ENCODE results near the gene MYH14. TPM values are rescaled to one million over a fixed set of nuclear protein-coding genes. Genes with fewer than 3 reads are reported as not detected.

MYH14 gene
- total RNA-seq, 1 donor from 2014 or later, result 0.59 TPM

DNA sequence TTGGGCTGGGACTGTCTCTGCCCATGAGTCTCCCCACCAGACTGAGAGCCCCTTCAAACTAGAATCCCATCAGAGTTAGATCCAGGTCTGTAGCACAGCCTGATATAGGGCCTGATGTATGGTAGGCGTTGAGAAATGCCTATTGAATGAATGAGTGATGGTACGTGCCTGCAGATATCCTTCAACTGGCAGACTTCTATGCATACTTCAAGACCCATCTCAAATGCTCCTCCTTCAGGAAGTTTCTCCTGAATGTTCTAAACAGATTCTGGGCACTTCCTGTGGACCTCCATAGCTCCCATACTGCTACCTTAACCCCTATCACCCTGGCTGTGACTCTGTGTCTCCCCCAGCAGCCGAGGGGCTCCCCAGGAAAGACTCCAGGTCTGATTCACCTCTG is 77.6 kb downstream of the MYH14 start:
- Mint-ChIP-seq H3K4me3 (ENCODE audit: unreplicated experiment) (no peak overlapping the region), H3K4me1 (ENCODE audit: low read depth, unreplicated experiment) (no peaks in the 10 kb centered on the region), H3K9me3 (ENCODE audit: unreplicated experiment) (peaks cover 2% of the 10 kb centered on the region), H3K27me3 (ENCODE audit: unreplicated experiment) (peaks cover 2% of the 10 kb centered on the region), H3K36me3 (ENCODE audit: unreplicated experiment) (peaks cover 4% of the 10 kb centered on the region), H3K27ac (ENCODE audit: unreplicated experiment) (no peak overlapping the region)
- DNase-seq, result no peak
- TF ChIP-seq, protein P1, sequence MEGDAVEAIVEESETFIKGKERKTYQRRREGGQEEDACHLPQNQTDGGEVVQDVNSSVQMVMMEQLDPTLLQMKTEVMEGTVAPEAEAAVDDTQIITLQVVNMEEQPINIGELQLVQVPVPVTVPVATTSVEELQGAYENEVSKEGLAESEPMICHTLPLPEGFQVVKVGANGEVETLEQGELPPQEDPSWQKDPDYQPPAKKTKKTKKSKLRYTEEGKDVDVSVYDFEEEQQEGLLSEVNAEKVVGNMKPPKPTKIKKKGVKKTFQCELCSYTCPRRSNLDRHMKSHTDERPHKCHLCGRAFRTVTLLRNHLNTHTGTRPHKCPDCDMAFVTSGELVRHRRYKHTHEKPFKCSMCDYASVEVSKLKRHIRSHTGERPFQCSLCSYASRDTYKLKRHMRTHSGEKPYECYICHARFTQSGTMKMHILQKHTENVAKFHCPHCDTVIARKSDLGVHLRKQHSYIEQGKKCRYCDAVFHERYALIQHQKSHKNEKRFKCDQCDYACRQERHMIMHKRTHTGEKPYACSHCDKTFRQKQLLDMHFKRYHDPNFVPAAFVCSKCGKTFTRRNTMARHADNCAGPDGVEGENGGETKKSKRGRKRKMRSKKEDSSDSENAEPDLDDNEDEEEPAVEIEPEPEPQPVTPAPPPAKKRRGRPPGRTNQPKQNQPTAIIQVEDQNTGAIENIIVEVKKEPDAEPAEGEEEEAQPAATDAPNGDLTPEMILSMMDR (IDR thresholded peaks at IDR 0.05; ENCODE audit: partially characterized antibody, unreplicated experiment), result no peak

DNA sequence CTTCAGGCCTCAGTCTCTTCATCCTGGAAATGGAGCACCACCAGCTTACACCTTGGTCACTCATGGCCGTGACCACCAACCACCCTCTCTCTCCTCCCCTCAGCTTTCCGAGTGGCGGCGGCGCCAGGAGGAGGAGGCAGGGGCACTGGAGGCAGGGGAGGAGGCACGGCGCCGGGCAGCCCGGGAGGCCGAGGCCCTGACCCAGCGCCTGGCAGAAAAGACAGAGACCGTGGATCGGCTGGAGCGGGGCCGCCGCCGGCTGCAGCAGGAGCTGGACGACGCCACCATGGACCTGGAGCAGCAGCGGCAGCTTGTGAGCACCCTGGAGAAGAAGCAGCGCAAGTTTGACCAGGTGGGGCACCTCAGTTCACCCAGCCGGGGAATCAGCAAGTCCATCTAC is 78.1 kb downstream of the MYH14 start:
- H3K27me3 Mint-ChIP-seq (ENCODE audit: unreplicated experiment), result peaks cover 2% of the 10 kb centered on the region
- H3K4me3 Mint-ChIP-seq (ENCODE audit: unreplicated experiment), result no peak overlapping the region
- no peaks in the 10 kb centered on the region for H3K4me1 Mint-ChIP-seq (ENCODE audit: low read depth, unreplicated experiment)
- no peak for DNase-seq
- H3K27ac Mint-ChIP-seq (ENCODE audit: unreplicated experiment), result no peak overlapping the region
- H3K9me3 Mint-ChIP-seq (ENCODE audit: unreplicated experiment), result no peaks in the 10 kb centered on the region
- H3K36me3 Mint-ChIP-seq (ENCODE audit: unreplicated experiment), result peaks cover 5% of the 10 kb centered on the region
- TF ChIP-seq, protein P1 (IDR thresholded peaks at IDR 0.05; ENCODE audit: partially characterized antibody, unreplicated experiment), result no peak

DNA sequence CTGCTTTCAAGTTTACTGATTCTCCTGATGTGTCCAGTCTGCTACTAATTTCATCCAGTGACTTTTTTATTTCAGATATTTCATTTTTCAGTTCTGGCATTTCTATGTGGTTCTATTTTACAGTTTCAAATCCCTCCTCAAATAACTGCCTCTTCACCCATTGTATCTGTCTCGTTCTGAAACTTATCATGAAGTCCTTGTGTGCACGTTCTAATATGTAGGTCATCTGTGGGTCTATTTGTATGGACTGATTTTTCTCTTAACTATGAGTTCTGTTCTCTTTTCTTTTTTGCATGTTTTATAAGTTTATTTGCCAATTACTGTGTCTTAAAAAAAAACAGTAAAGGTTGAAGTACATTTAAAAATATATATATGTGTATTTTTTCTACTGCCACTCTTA is 82.4 kb downstream of the MYH14 start:
- Mint-ChIP-seq H3K36me3 (ENCODE audit: unreplicated experiment) (peaks cover 11% of the 10 kb centered on the region), H3K27ac (ENCODE audit: unreplicated experiment) (no peak overlapping the region), H3K27me3 (ENCODE audit: unreplicated experiment) (peaks cover 2% of the 10 kb centered on the region), H3K4me1 (ENCODE audit: low read depth, unreplicated experiment) (no peaks in the 10 kb centered on the region), H3K4me3 (ENCODE audit: unreplicated experiment) (no peak overlapping the region), H3K9me3 (ENCODE audit: unreplicated experiment) (peaks cover 3% of the 10 kb centered on the region)
- DNase-seq, result no peak
- TF ChIP-seq, protein P1 (IDR thresholded peaks at IDR 0.05; ENCODE audit: partially characterized antibody, unreplicated experiment), result no peak

DNA sequence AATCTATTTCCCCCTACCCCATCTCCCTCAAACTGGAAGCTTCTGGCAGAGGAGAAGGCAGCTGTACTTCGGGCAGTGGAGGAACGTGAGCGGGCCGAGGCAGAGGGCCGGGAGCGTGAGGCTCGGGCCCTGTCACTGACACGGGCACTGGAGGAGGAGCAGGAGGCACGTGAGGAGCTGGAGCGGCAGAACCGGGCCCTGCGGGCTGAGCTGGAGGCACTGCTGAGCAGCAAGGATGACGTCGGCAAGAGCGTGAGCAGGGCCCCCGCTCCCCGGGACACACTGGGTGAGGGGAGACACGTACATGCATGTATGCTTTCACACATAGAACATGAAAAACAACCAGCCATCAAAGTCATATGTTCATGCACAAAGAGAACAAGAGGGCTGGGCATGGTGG is 83.0 kb downstream of the MYH14 start:
- H3K4me3 Mint-ChIP-seq (ENCODE audit: unreplicated experiment), result no peak overlapping the region
- peaks cover 4% of the 10 kb centered on the region for H3K9me3 Mint-ChIP-seq (ENCODE audit: unreplicated experiment)
- H3K4me1 Mint-ChIP-seq (ENCODE audit: low read depth, unreplicated experiment), result no peaks in the 10 kb centered on the region
- TF ChIP-seq, protein P1 (IDR thresholded peaks at IDR 0.05; ENCODE audit: partially characterized antibody, unreplicated experiment), result no peak
- peaks cover 2% of the 10 kb centered on the region for H3K27me3 Mint-ChIP-seq (ENCODE audit: unreplicated experiment)
- no peak for DNase-seq
- H3K27ac Mint-ChIP-seq (ENCODE audit: unreplicated experiment), result no peak overlapping the region
- peaks cover 11% of the 10 kb centered on the region for H3K36me3 Mint-ChIP-seq (ENCODE audit: unreplicated experiment)

DNA sequence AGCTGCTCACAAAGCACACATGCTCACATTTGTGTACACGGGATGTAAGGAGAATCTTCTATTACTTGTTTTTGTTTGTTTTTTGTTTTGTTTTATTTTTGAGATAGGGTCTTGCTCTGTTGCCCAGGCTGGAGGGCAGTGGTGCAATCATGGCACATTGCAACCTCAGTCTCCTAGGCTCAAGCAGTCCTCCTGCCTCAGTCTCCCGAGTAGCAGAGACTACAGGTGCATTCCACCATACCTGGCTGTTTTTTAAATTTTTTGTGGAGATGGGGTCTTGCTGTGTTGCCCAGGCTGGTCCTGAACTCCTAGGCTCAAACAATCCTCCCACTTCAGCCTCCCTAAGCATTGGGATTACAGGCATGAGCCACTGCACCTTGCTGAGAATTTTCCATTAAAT is 83.9 kb downstream of the MYH14 start:
- Mint-ChIP-seq H3K4me1 (ENCODE audit: low read depth, unreplicated experiment) (no peaks in the 10 kb centered on the region), H3K27me3 (ENCODE audit: unreplicated experiment) (peaks cover 2% of the 10 kb centered on the region), H3K36me3 (ENCODE audit: unreplicated experiment) (peaks cover 11% of the 10 kb centered on the region), H3K27ac (ENCODE audit: unreplicated experiment) (no peak overlapping the region), H3K9me3 (ENCODE audit: unreplicated experiment) (peaks cover 4% of the 10 kb centered on the region), H3K4me3 (ENCODE audit: unreplicated experiment) (no peak overlapping the region)
- TF ChIP-seq, protein P1 (IDR thresholded peaks at IDR 0.05; ENCODE audit: partially characterized antibody, unreplicated experiment), result no peak
- DNase-seq, result no peak

Measured in glutamatergic neuron (in vitro differentiated cells).